OCI-LY1 (cell line): ENCODE data around the gene ZNF197.

ENCODE experiments used
- H2AFZ ChIP-seq: fragments of 200-600 bp; sonication (generic), shearing (Covaris generic); 2 replicates; pipeline ENCODE4 v1.6.0; 2014; ENCODE audit warnings: antibody characterized with exemption, mild to moderate bottlenecking, low read length
- H3F3A ChIP-seq: fragments of 200-600 bp; sonication (generic), shearing (Covaris generic); 2 replicates; pipeline ENCODE4 v1.6.0; 2014; ENCODE audit warnings: mild to moderate bottlenecking, antibody characterized with exemption, low read length, moderate library complexity; ENCODE audit not compliant: insufficient read depth
- H3K27ac ChIP-seq: fragments of 200-600 bp; sonication (generic); 2 replicates; pipeline ENCODE4 v1.5.1; 2014; ENCODE audit warnings: low read length, mixed run types, mild to moderate bottlenecking, low read depth; ENCODE audit not compliant: poor library complexity, severe bottlenecking
- H3K27me3 ChIP-seq: fragments of 200-600 bp; sonication (generic); 2 replicates; pipeline ENCODE4 v1.6.0; 2014; ENCODE audit warnings: antibody characterized with exemption, mild to moderate bottlenecking, low read length, moderate library complexity; ENCODE audit not compliant: insufficient read depth
- H3K36me3 ChIP-seq: fragments of 200-600 bp; sonication (generic); 2 replicates; pipeline ENCODE4 v1.6.1; 2014; ENCODE audit warnings: mild to moderate bottlenecking, antibody characterized with exemption, low read length, moderate library complexity, mixed read lengths; ENCODE audit not compliant: insufficient read depth
- H3K4me1 ChIP-seq: fragments of 200-600 bp; sonication (generic); 2 replicates; pipeline ENCODE4 v1.5.1; 2014; ENCODE audit warnings: mild to moderate bottlenecking, low read length, moderate library complexity; ENCODE audit not compliant: insufficient read depth, severe bottlenecking
- H3K4me2 ChIP-seq: fragments of 200-600 bp; sonication (generic), shearing (Covaris generic); 2 replicates; pipeline ENCODE4 v1.6.1; 2014; ENCODE audit warnings: low read length
- H3K4me3 ChIP-seq: fragments of 200-600 bp; sonication (generic); 2 replicates; pipeline ENCODE4 v1.5.1; 2014; ENCODE audit warnings: low read length, low read depth, mild to moderate bottlenecking, mixed read lengths; ENCODE audit not compliant: poor library complexity, severe bottlenecking
- H3K79me2 ChIP-seq: fragments of 200-600 bp; shearing (Covaris generic); 2 replicates; pipeline ENCODE4 v1.6.1; 2016; ENCODE audit warnings: mixed run types, low read length, mixed read lengths; ENCODE audit not compliant: insufficient read depth
- H3K9ac ChIP-seq: fragments of 200-600 bp; sonication (generic), shearing (Covaris generic); 2 replicates; pipeline ENCODE4 v1.6.1; 2014; ENCODE audit warnings: mild to moderate bottlenecking, low read length, mixed read lengths
- H3K9me2 ChIP-seq: fragments of 200-600 bp; sonication (generic), shearing (Covaris generic); 2 replicates; pipeline ENCODE4 v1.6.1; 2014; ENCODE audit warnings: low read depth, mild to moderate bottlenecking, low read length, mixed read lengths
- H3K9me3 ChIP-seq: fragments of 200-600 bp; shearing (Covaris generic); 2 replicates; pipeline ENCODE4 v1.6.1; 2014; ENCODE audit warnings: low read length, mixed read lengths
- H4K20me1 ChIP-seq: fragments of 200-600 bp; sonication (generic), shearing (Covaris generic); 2 replicates; pipeline ENCODE4 v1.6.0; 2016; ENCODE audit warnings: mild to moderate bottlenecking, low read length; ENCODE audit not compliant: insufficient read depth
- EZH2 ChIP-seq: fragments of 200-600 bp; sonication (generic), shearing (Covaris generic); IDR thresholded peaks from 2 replicates; pipeline ENCODE4 v1.8.0; 2017; ENCODE audit warnings: borderline replicate concordance, mixed run types, mild to moderate bottlenecking, antibody characterized with exemption, low read length, moderate library complexity, mixed read lengths
- TF ChIP-seq, protein P1 (sequence below): fragments of 200-600 bp; sonication (generic), shearing (Covaris generic); IDR thresholded peaks from 2 replicates; pipeline ENCODE4 v1.5.1; 2017; ENCODE audit warnings: mild to moderate bottlenecking, antibody characterized with exemption, low read length, moderate library complexity, mixed read lengths

Gene ZNF197

DNA sequence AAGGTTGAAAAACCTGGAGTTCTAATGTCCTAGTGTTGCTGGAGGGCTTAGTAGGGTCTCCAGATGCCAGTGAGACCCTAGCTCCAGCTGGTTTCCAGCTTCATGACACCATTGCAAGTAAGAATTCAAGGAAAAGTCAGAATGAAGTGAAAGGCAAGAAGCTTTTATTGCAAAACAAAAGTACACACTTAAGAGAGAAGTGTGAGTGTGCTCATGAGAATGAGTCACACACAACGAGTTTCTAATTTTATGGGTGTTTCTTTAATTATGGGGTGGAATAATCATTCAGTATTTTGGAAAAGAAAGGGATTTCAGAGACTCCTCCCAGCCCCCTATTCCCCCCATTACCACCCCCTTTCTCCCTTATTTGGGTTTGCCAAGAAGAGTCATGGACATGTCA lies 63.1 kb downstream of the ZNF197 start:
- H3K27me3 ChIP-seq: no peaks in the 10 kb centered on the region
- H3K36me3 ChIP-seq: peaks cover 3% of the 10 kb centered on the region; the same call in 1 of the 2 replicates
- H3F3A ChIP-seq: no peaks in the 10 kb centered on the region
- TF ChIP-seq, protein P1, sequence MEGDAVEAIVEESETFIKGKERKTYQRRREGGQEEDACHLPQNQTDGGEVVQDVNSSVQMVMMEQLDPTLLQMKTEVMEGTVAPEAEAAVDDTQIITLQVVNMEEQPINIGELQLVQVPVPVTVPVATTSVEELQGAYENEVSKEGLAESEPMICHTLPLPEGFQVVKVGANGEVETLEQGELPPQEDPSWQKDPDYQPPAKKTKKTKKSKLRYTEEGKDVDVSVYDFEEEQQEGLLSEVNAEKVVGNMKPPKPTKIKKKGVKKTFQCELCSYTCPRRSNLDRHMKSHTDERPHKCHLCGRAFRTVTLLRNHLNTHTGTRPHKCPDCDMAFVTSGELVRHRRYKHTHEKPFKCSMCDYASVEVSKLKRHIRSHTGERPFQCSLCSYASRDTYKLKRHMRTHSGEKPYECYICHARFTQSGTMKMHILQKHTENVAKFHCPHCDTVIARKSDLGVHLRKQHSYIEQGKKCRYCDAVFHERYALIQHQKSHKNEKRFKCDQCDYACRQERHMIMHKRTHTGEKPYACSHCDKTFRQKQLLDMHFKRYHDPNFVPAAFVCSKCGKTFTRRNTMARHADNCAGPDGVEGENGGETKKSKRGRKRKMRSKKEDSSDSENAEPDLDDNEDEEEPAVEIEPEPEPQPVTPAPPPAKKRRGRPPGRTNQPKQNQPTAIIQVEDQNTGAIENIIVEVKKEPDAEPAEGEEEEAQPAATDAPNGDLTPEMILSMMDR: no peak
- TF ChIP-seq EZH2: no peak
- no peaks in the 10 kb centered on the region for H3K79me2 ChIP-seq
- no peaks in the 10 kb centered on the region for H3K4me1 ChIP-seq
- H3K9ac ChIP-seq: no peak overlapping the region
- H3K4me2 ChIP-seq: no peak overlapping the region
- H2AFZ ChIP-seq: no peak overlapping the region
- no peaks in the 10 kb centered on the region for H3K9me2 ChIP-seq
- no peak overlapping the region for H3K27ac ChIP-seq
- H4K20me1 ChIP-seq: no peaks in the 10 kb centered on the region
- H3K9me3 ChIP-seq: 0 out of 2 replicates have a peak, but pooled peaks cover 6% of the 10 kb centered on the region
- no peak overlapping the region for H3K4me3 ChIP-seq
